Measurements from ENCODE around the gene SF3A2.

SF3A2 gene

GRCh38 chr19:2191456-2192310, 44.9 kb upstream of the SF3A2 start:
- Histone ChIP-seq H3K9ac (ENCODE audit: low read length) (no peak overlapping the region), H3K27ac (ENCODE audit: low read depth, low read length) (no peak overlapping the region), H3K36me3 (ENCODE audit: control insufficient read depth, insufficient read depth, low read length) (peaks cover 8% of the 10 kb centered on the region)

GRCh38 chr19:2192862-2193261, 43.8 kb upstream of the SF3A2 start:
- DNase-seq: no peak
- no CpG with 5 or more reads among the region's 17 CpGs for WGBS (ENCODE audit: extremely low coverage, insufficient coverage, low lambda C conversion rate)
- H4K5ac ChIP-seq (ENCODE audit: low read length): no peak overlapping the region

More at GRCh38 chr19:2191456-2192310, 44.9 kb upstream of the SF3A2 start:
- Histone ChIP-seq H2BK120ac (ENCODE audit: low read depth, low read length) (no peak overlapping the region), H2BK5ac (ENCODE audit: low read length) (no peak overlapping the region), H3K27me3 (ENCODE audit: insufficient read depth, low read length, poor library complexity) (no peaks in the 10 kb centered on the region), H4K5ac (ENCODE audit: low read length) (no peak overlapping the region), H3K56ac (ENCODE audit: low read length) (no peak overlapping the region), H3K79me2 (ENCODE audit: control insufficient read depth, insufficient read depth, low read length) (no peaks in the 10 kb centered on the region), H3K4me3 (ENCODE audit: low read length) (no peak overlapping the region), H3K4me1 (ENCODE audit: control insufficient read depth, low read depth, low read length) (no peaks in the 10 kb centered on the region), H2BK15ac (replicated peaks; ENCODE audit: low read depth) (no peak overlapping the region), H4K8ac (ENCODE audit: low read depth, low read length) (no peak overlapping the region), H3K18ac (ENCODE audit: low read length) (no peak overlapping the region), H3K4me2 (ENCODE audit: low read length) (no peak overlapping the region), H2AK5ac (ENCODE audit: low read length) (no peak overlapping the region), H3K79me1 (ENCODE audit: low read length) (peaks cover 3% of the 10 kb centered on the region), H3K4ac (ENCODE audit: low read depth, low read length) (no peak overlapping the region), H3K23ac (ENCODE audit: low read length) (no peak overlapping the region)
- no CpG with 5 or more reads among the region's 32 CpGs for WGBS (ENCODE audit: extremely low coverage, insufficient coverage, low lambda C conversion rate)
- DNase-seq: no peak

GRCh38 chr19:2193807-2194206, 42.8 kb upstream of the SF3A2 start:
- Histone ChIP-seq H3K27ac (ENCODE audit: low read depth, low read length) (no peak overlapping the region), H3K56ac (ENCODE audit: low read length) (no peak overlapping the region), H3K4me3 (ENCODE audit: low read length) (no peak overlapping the region), H3K27me3 (ENCODE audit: insufficient read depth, low read length, poor library complexity) (no peaks in the 10 kb centered on the region), H2BK120ac (ENCODE audit: low read depth, low read length) (no peak overlapping the region), H2AK5ac (ENCODE audit: low read length) (no peak overlapping the region), H3K4ac (ENCODE audit: low read depth, low read length) (no peak overlapping the region), H3K18ac (ENCODE audit: low read length) (no peak overlapping the region), H3K36me3 (ENCODE audit: control insufficient read depth, insufficient read depth, low read length) (peaks cover 8% of the 10 kb centered on the region), H2BK15ac (replicated peaks; ENCODE audit: low read depth) (no peak overlapping the region), H3K4me1 (ENCODE audit: control insufficient read depth, low read depth, low read length) (no peaks in the 10 kb centered on the region), H3K9ac (ENCODE audit: low read length) (no peak overlapping the region), H3K79me2 (ENCODE audit: control insufficient read depth, insufficient read depth, low read length) (no peaks in the 10 kb centered on the region), H4K8ac (ENCODE audit: low read depth, low read length) (no peak overlapping the region), H3K4me2 (ENCODE audit: low read length) (no peak overlapping the region), H4K5ac (ENCODE audit: low read length) (no peak overlapping the region), H3K79me1 (ENCODE audit: low read length) (peaks cover 5% of the 10 kb centered on the region), H2BK5ac (ENCODE audit: low read length) (no peak overlapping the region), H3K23ac (ENCODE audit: low read length) (no peak overlapping the region)
- no peak for DNase-seq
- WGBS (ENCODE audit: extremely low coverage, insufficient coverage, low lambda C conversion rate): no CpG with 5 or more reads among the region's 18 CpGs

More at GRCh38 chr19:2192862-2193261, 43.8 kb upstream of the SF3A2 start:
- no peak overlapping the region for H3K4me3 ChIP-seq (ENCODE audit: low read length)
- H3K79me1 ChIP-seq (ENCODE audit: low read length): peaks cover 3% of the 10 kb centered on the region
- no peak overlapping the region for H3K18ac ChIP-seq (ENCODE audit: low read length)
- H3K56ac ChIP-seq (ENCODE audit: low read length): no peak overlapping the region
- no peak overlapping the region for H2AK5ac ChIP-seq (ENCODE audit: low read length)
- no peaks in the 10 kb centered on the region for H3K4me1 ChIP-seq (ENCODE audit: control insufficient read depth, low read depth, low read length)
- H3K4me2 ChIP-seq (ENCODE audit: low read length): no peak overlapping the region
- H4K8ac ChIP-seq (ENCODE audit: low read depth, low read length): no peak overlapping the region
- H2BK5ac ChIP-seq (ENCODE audit: low read length): no peak overlapping the region
- H3K36me3 ChIP-seq (ENCODE audit: control insufficient read depth, insufficient read depth, low read length): peaks cover 8% of the 10 kb centered on the region
- no peak overlapping the region for H2BK15ac ChIP-seq (replicated peaks; ENCODE audit: low read depth)
- no peak overlapping the region for H3K27ac ChIP-seq (ENCODE audit: low read depth, low read length)
- no peak overlapping the region for H2BK120ac ChIP-seq (ENCODE audit: low read depth, low read length)
- H3K9ac ChIP-seq (ENCODE audit: low read length): no peak overlapping the region
- no peaks in the 10 kb centered on the region for H3K27me3 ChIP-seq (ENCODE audit: insufficient read depth, low read length, poor library complexity)
- H3K4ac ChIP-seq (ENCODE audit: low read depth, low read length): no peak overlapping the region
- no peaks in the 10 kb centered on the region for H3K79me2 ChIP-seq (ENCODE audit: control insufficient read depth, insufficient read depth, low read length)
- no peak overlapping the region for H3K23ac ChIP-seq (ENCODE audit: low read length)

GRCh38 chr19:2194513-2195078, 42.0 kb upstream of the SF3A2 start:
- Histone ChIP-seq H4K5ac (ENCODE audit: low read length) (no peak overlapping the region), H3K23ac (ENCODE audit: low read length) (no peak overlapping the region), H3K4me3 (ENCODE audit: low read length) (no peak overlapping the region), H4K8ac (ENCODE audit: low read depth, low read length) (no peak overlapping the region), H3K56ac (ENCODE audit: low read length) (no peak overlapping the region), H3K9ac (ENCODE audit: low read length) (no peak overlapping the region), H2AK5ac (ENCODE audit: low read length) (no peak overlapping the region), H2BK120ac (ENCODE audit: low read depth, low read length) (no peak overlapping the region), H3K4me1 (ENCODE audit: control insufficient read depth, low read depth, low read length) (no peaks in the 10 kb centered on the region), H3K79me1 (ENCODE audit: low read length) (peaks cover 8% of the 10 kb centered on the region), H3K27ac (ENCODE audit: low read depth, low read length) (no peak overlapping the region), H3K27me3 (ENCODE audit: insufficient read depth, low read length, poor library complexity) (no peaks in the 10 kb centered on the region), H3K18ac (ENCODE audit: low read length) (no peak overlapping the region), H3K4ac (ENCODE audit: low read depth, low read length) (no peak overlapping the region), H3K36me3 (ENCODE audit: control insufficient read depth, insufficient read depth, low read length) (peaks cover 6% of the 10 kb centered on the region), H3K79me2 (ENCODE audit: control insufficient read depth, insufficient read depth, low read length) (peaks cover 1% of the 10 kb centered on the region), H3K4me2 (ENCODE audit: low read length) (no peak overlapping the region), H2BK15ac (replicated peaks; ENCODE audit: low read depth) (no peak overlapping the region), H2BK5ac (ENCODE audit: low read length) (no peak overlapping the region)
- DNase-seq: no peak
- no CpG with 5 or more reads among the region's 25 CpGs for WGBS (ENCODE audit: extremely low coverage, insufficient coverage, low lambda C conversion rate)

GRCh38 chr19:2195361-2195760, 41.3 kb upstream of the SF3A2 start:
- no CpG with 5 or more reads among the region's 13 CpGs for WGBS (ENCODE audit: extremely low coverage, insufficient coverage, low lambda C conversion rate)
- H3K56ac ChIP-seq (ENCODE audit: low read length): no peak overlapping the region
- H3K27ac ChIP-seq (ENCODE audit: low read depth, low read length): no peak overlapping the region
- H2BK120ac ChIP-seq (ENCODE audit: low read depth, low read length): no peak overlapping the region
- H3K4ac ChIP-seq (ENCODE audit: low read depth, low read length): no peak overlapping the region
- no peak overlapping the region for H2AK5ac ChIP-seq (ENCODE audit: low read length)
- no peak overlapping the region for H3K4me2 ChIP-seq (ENCODE audit: low read length)
- H4K5ac ChIP-seq (ENCODE audit: low read length): no peak overlapping the region
- no peak overlapping the region for H2BK15ac ChIP-seq (replicated peaks; ENCODE audit: low read depth)
- H3K9ac ChIP-seq (ENCODE audit: low read length): no peak overlapping the region
- no peak overlapping the region for H3K23ac ChIP-seq (ENCODE audit: low read length)
- H3K27me3 ChIP-seq (ENCODE audit: insufficient read depth, low read length, poor library complexity): no peaks in the 10 kb centered on the region
- H3K79me1 ChIP-seq (ENCODE audit: low read length): peaks cover 8% of the 10 kb centered on the region
- H3K4me1 ChIP-seq (ENCODE audit: control insufficient read depth, low read depth, low read length): no peaks in the 10 kb centered on the region
- H4K8ac ChIP-seq (ENCODE audit: low read depth, low read length): no peak overlapping the region
- no peak overlapping the region for H3K4me3 ChIP-seq (ENCODE audit: low read length)
- H3K79me2 ChIP-seq (ENCODE audit: control insufficient read depth, insufficient read depth, low read length): peaks cover 1% of the 10 kb centered on the region
- no peak overlapping the region for H3K18ac ChIP-seq (ENCODE audit: low read length)
- no peak for DNase-seq
- H3K36me3 ChIP-seq (ENCODE audit: control insufficient read depth, insufficient read depth, low read length): peaks cover 6% of the 10 kb centered on the region
- H2BK5ac ChIP-seq (ENCODE audit: low read length): no peak overlapping the region
